Neuronal stem cell (in vitro differentiated cells): Measurements from ENCODE around the gene ODAD2.
"Not testable (repeated sequence)": the region's sequence is repeated elsewhere in the genome, so short reads cannot be mapped to it uniquely, and the experiment has no call there.

Experiments
- DNase-seq: peaks from one replicate; pipeline ENCODE4 v3.0.0-alpha.2; 2013; ENCODE audit warnings: low spot score
- H2AFZ ChIP-seq: one replicate; pipeline ENCODE4 v1.6.1; 2013; ENCODE audit warnings: mild to moderate bottlenecking, low read length, inconsistent platforms
- H2AK5ac ChIP-seq: 2 replicates; pipeline ENCODE4 v1.6.1; 2013; ENCODE audit warnings: low read depth, mild to moderate bottlenecking, inconsistent platforms, low read length, moderate library complexity, mixed read lengths
- H2BK120ac ChIP-seq: 2 replicates; pipeline ENCODE4 v1.6.1; 2013; ENCODE audit warnings: low read depth, mild to moderate bottlenecking, inconsistent platforms, low read length, moderate library complexity, mixed read lengths
- H2BK12ac ChIP-seq: one replicate; pipeline ENCODE4 v1.6.1; 2013; ENCODE audit warnings: low read length, inconsistent platforms
- H2BK15ac ChIP-seq: 2 replicates; pipeline ENCODE4 v1.6.1; 2013; ENCODE audit warnings: mild to moderate bottlenecking, low read length, inconsistent platforms, mixed read lengths
- H2BK5ac ChIP-seq: one replicate; pipeline ENCODE4 v1.6.1; 2013; ENCODE audit warnings: inconsistent platforms, mild to moderate bottlenecking, low read length, moderate library complexity
- H3K14ac ChIP-seq: one replicate; pipeline ENCODE4 v1.6.1; 2013; ENCODE audit warnings: low read length, inconsistent platforms
- H3K18ac ChIP-seq: 2 replicates; pipeline ENCODE4 v1.6.1; 2013; ENCODE audit warnings: low read length, inconsistent platforms
- H3K23ac ChIP-seq: 2 replicates; pipeline ENCODE4 v1.6.1; 2013; ENCODE audit warnings: low read depth, mild to moderate bottlenecking, mixed read lengths, low read length, inconsistent platforms; ENCODE audit not compliant: poor library complexity
- H3K27ac ChIP-seq: replicated peaks from 3 replicates; pipeline ENCODE4 v1.5.1; 2013; ENCODE audit warnings: low read length, inconsistent platforms
- H3K27me3 ChIP-seq, 3 experiments: 2 replicates each; pipeline ENCODE4 v1.6.1; 2013; ENCODE audit warnings: low read length in 3 of 3, mild to moderate bottlenecking in 2 of 3, inconsistent platforms in 1 of 3, low read depth in 1 of 3, mixed read lengths in 1 of 3, moderate library complexity in 1 of 3; ENCODE audit not compliant: control insufficient read depth in 3 of 3, insufficient read depth in 3 of 3
- H3K36me3 ChIP-seq, 2 donors: replicated peaks in 1 of 2; 2 replicates each; pipeline ENCODE4 v1.6.1; 2013; ENCODE audit warnings: low read length in 2 of 2; ENCODE audit not compliant: control insufficient read depth in 2 of 2, insufficient read depth in 2 of 2
- H3K4ac ChIP-seq: 2 replicates; pipeline ENCODE4 v1.6.1; 2013; ENCODE audit warnings: inconsistent platforms, mild to moderate bottlenecking, low read length, moderate library complexity
- H3K4me1 ChIP-seq, 2 donors: 1 replicate in 1 of 2; 2 replicates in 1 of 2; pipeline ENCODE4 v1.6.1; 2013; ENCODE audit warnings: low read length in 2 of 2, low read depth in 1 of 2; ENCODE audit not compliant: control insufficient read depth in 2 of 2, insufficient read depth in 1 of 2
- H3K4me2 ChIP-seq: one replicate; pipeline ENCODE4 v1.6.1; 2013; ENCODE audit warnings: mild to moderate bottlenecking, low read length, inconsistent platforms; ENCODE audit not compliant: insufficient read depth, poor library complexity, severe bottlenecking
- H3K4me3 ChIP-seq, 2 donors: 2 replicates each; pipeline ENCODE4 v1.5.1; 2013; ENCODE audit warnings: low read length in 2 of 2, mild to moderate bottlenecking in 2 of 2, inconsistent platforms in 1 of 2, moderate library complexity in 1 of 2
- H3K79me1 ChIP-seq: one replicate; pipeline ENCODE4 v1.6.1; 2013; ENCODE audit warnings: low read depth, mild to moderate bottlenecking, inconsistent platforms, low read length, moderate library complexity
- H3K9ac ChIP-seq: one replicate; pipeline ENCODE4 v1.6.1; 2013; ENCODE audit warnings: mild to moderate bottlenecking, low read depth, low read length, inconsistent platforms; ENCODE audit not compliant: poor library complexity
- H3K9me3 ChIP-seq, 2 donors: replicated peaks in 1 of 2; 2 replicates each; pipeline versions ENCODE3 to v1.6.1; 2013; ENCODE audit warnings: low read length in 2 of 2, mild to moderate bottlenecking in 2 of 2, inconsistent platforms in 1 of 2, low read depth in 1 of 2, mixed read lengths in 1 of 2, moderate library complexity in 1 of 2; ENCODE audit not compliant: control insufficient read depth in 2 of 2, insufficient read depth in 1 of 2
- H4K8ac ChIP-seq: one replicate; pipeline ENCODE4 v1.6.1; 2013; ENCODE audit warnings: low read depth, mild to moderate bottlenecking, inconsistent platforms, low read length, moderate library complexity
- H4K91ac ChIP-seq: one replicate; pipeline ENCODE4 v1.6.1; 2013; ENCODE audit warnings: low read length, low read depth, mild to moderate bottlenecking, inconsistent platforms; ENCODE audit not compliant: poor library complexity
- WGBS, 2 donors: extraction: QIAGEN DNeasy Blood & Tissue Kit; methylation state at CpG; one replicate each; pipeline ENCODE4 v1.1.7; 2013; ENCODE audit warnings: missing lambda C conversion rate in 2 of 2, mixed read lengths in 1 of 2; ENCODE audit not compliant: insufficient read length in 2 of 2, insufficient replicate concordance in 1 of 2; ENCODE audit errors: extremely low coverage in 2 of 2; 5-methylcytosine and 5-hydroxymethylcytosine counted together

Gene ODAD2

GRCh38 chr10:27908231-27908630 is 90.6 kb downstream of the ODAD2 start:
- Histone ChIP-seq H4K91ac (no peak overlapping the region), H2AFZ (no peak overlapping the region), H3K4me2 (no peak overlapping the region), H3K9ac (no peak overlapping the region), H3K27me3 (no peaks in the 10 kb centered on the region), H3K14ac (no peak overlapping the region), H3K18ac (no peak overlapping the region), H2AK5ac (no peak overlapping the region), H3K27ac (no peak overlapping the region), H2BK5ac (no peak overlapping the region), H4K8ac (no peak overlapping the region), H3K23ac (no peak overlapping the region), H3K4me3 (no peak overlapping the region), H2BK15ac (no peak overlapping the region), H3K9me3 (no peaks in the 10 kb centered on the region), H3K4me1 (peaks cover 2 to 6% of the 10 kb centered on the region in 2 donors), H3K36me3 (no peaks in the 10 kb centered on the region), H3K4ac (no peak overlapping the region), H3K79me1 (no peaks in the 10 kb centered on the region), H2BK120ac (no peak overlapping the region), H2BK12ac (no peak overlapping the region)
- DNase-seq, result no peak
- WGBS, 2 donors, result no CpG with 5 or more reads among the region's 3 CpGs

GRCh38 chr10:27899485-27899884 is 99.4 kb downstream of the ODAD2 start:
- not testable (repeated sequence) for H3K79me1 ChIP-seq, H3K18ac ChIP-seq, H4K91ac ChIP-seq, H3K4me3 ChIP-seq, H3K36me3 ChIP-seq, H2BK15ac ChIP-seq, H3K4me2 ChIP-seq, H2BK12ac ChIP-seq, H3K23ac ChIP-seq, H3K27ac ChIP-seq, H3K4me1 ChIP-seq, H2AK5ac ChIP-seq, H3K4ac ChIP-seq, H2BK5ac ChIP-seq, DNase-seq, H2BK120ac ChIP-seq, H3K14ac ChIP-seq, H3K9ac ChIP-seq, H3K27me3 ChIP-seq, H4K8ac ChIP-seq, H3K9me3 ChIP-seq
- no CpG with 5 or more reads among the region's 6 CpGs for WGBS, 2 donors
- peak overlapping the region; percentile 68 for H2AFZ ChIP-seq

GRCh38 chr10:27899058-27899457 is 99.8 kb downstream of the ODAD2 start:
- no peak overlapping the region for H3K9ac ChIP-seq
- no CpG with 5 or more reads among the region's 8 CpGs for WGBS, 2 donors
- no peak overlapping the region for H3K27ac ChIP-seq
- peak overlapping the region; percentile 68 for H2AFZ ChIP-seq
- no peak overlapping the region for H3K4ac ChIP-seq
- H2BK15ac ChIP-seq, result no peak overlapping the region
- H2BK12ac ChIP-seq, result no peak overlapping the region
- H3K36me3 ChIP-seq, result no peaks in the 10 kb centered on the region
- no peak overlapping the region for H4K91ac ChIP-seq
- H3K14ac ChIP-seq, result no peak overlapping the region
- H2AK5ac ChIP-seq, result no peak overlapping the region
- no peaks in the 10 kb centered on the region for H3K27me3 ChIP-seq
- no peak overlapping the region for H3K4me2 ChIP-seq
- H3K18ac ChIP-seq, result no peak overlapping the region
- DNase-seq, result no peak
- H2BK120ac ChIP-seq, result no peak overlapping the region
- H3K4me3 ChIP-seq, result no peak overlapping the region
- no peak overlapping the region for H2BK5ac ChIP-seq
- no peak overlapping the region for H4K8ac ChIP-seq
- H3K9me3 ChIP-seq, result peaks cover 1 to 6% of the 10 kb centered on the region in 2 donors
- H3K23ac ChIP-seq, result no peak overlapping the region
- no peaks in the 10 kb centered on the region for H3K4me1 ChIP-seq
- H3K79me1 ChIP-seq, result no peaks in the 10 kb centered on the region

GRCh38 chr10:27893358-27893954 is 105.4 kb downstream of the ODAD2 start:
- no peaks in the 10 kb centered on the region for H3K79me1 ChIP-seq

More at GRCh38 chr10:27893358-27893954, 105.4 kb downstream of the ODAD2 start:
- H3K9me3 ChIP-seq, result peaks cover 1 to 6% of the 10 kb centered on the region in 2 donors
- no peak overlapping the region for H3K4me2 ChIP-seq
- no peak overlapping the region for H2BK12ac ChIP-seq
- no CpG with 5 or more reads among the region's 7 CpGs for WGBS, 2 donors
- no peak overlapping the region for H4K91ac ChIP-seq
- H3K18ac ChIP-seq, result no peak overlapping the region
- H2AK5ac ChIP-seq, result no peak overlapping the region
- no peaks in the 10 kb centered on the region for H3K36me3 ChIP-seq
- no peak overlapping the region for H3K4ac ChIP-seq
- H2BK5ac ChIP-seq, result no peak overlapping the region
- H3K9ac ChIP-seq, result no peak overlapping the region
- H3K27ac ChIP-seq, result no peak overlapping the region
- no peak overlapping the region for H2BK120ac ChIP-seq
- no peak overlapping the region for H3K4me3 ChIP-seq
- H3K4me1 ChIP-seq, result no peaks in the 10 kb centered on the region
- no peak overlapping the region for H4K8ac ChIP-seq
- no peaks in the 10 kb centered on the region for H3K27me3 ChIP-seq
- H2AFZ ChIP-seq, result no peak overlapping the region
- H3K23ac ChIP-seq, result no peak overlapping the region
- H3K14ac ChIP-seq, result no peak overlapping the region
- no peak for DNase-seq
- no peak overlapping the region for H2BK15ac ChIP-seq
